ENCODE results near the gene CNTN4.

- no peak for TF ChIP-seq MAX (IDR thresholded peaks at IDR 0.05; ENCODE audit: insufficient read depth, insufficient read length)
- no peak for TF ChIP-seq CTCF (IDR thresholded peaks at IDR 0.05; ENCODE audit: extremely low read depth in 1 of 2, insufficient read depth in 1 of 2, low read depth in 1 of 2, low read length in 2 of 2)
- no peak for TF ChIP-seq POLR2AphosphoS5 (IDR thresholded peaks at IDR 0.05; ENCODE audit: insufficient read depth, low read depth, low read length)
- TF ChIP-seq EZH2 (IDR thresholded peaks at IDR 0.05; ENCODE audit: borderline replicate concordance, low read depth, low read length, severe bottlenecking), result no peak
- no peak for TF ChIP-seq POLR2A (IDR thresholded peaks at IDR 0.05; ENCODE audit: low read depth, low read length)
- TF ChIP-seq GATA2 (IDR thresholded peaks at IDR 0.05; ENCODE audit: insufficient read depth, insufficient read length, low read depth, low read length), result no peak
- TF ChIP-seq MYC (IDR thresholded peaks at IDR 0.05; ENCODE audit: low read depth, low read length), result no peak
Measured at GRCh38 chr3:2484162-2485026, 385.7 kb downstream of the CNTN4 start.

Measured in endothelial cell of umbilical vein (primary cell).